Measurements from ENCODE around the gene LCT.

Gene LCT

DNA sequence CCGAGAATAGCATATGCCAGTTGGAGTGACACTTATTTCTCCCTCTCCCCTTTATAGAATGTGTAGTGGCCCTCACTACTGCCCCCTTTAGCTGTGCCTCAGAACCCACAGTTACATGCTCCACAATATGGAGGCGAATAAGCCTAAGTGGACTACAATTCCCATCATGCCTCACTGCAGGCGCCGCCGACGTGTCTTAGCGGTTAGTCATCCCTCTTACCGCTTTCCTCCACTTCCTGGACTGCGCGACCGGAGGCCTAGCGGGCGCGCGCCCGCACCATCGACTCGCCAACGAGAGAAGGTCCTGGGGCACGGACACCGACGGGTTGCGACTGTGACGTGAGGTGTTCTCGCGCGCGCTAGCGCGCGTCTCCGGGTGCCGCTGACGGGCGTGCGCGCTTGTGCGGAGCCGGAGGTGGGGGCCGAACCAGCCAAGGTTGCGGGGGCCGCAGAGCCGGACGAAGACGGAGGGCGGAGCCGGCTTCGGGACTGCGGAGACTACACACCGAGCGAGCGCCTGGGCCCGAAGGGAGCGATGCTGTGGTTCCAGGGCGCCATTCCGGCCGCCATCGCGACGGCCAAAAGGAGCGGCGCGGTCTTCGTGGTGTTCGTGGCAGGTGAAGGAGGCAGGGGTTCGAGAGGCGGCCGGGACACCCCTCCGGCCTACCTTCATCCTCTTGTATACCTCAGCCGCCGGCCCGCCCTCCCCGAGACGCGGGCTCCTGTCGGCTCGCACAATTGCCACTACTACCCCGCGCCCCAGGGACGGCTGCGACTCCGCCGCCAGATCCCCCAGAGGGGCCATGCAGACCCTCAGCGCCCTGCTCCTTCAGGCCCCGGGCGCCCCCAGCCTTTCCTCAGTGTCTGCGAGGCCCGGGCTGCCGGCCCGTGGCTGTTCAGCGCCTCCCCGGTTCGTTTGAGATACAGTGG, 95.3 kb downstream of the LCT start, which contains the start of gene UBXN4:
TSS of gene UBXN4 (plus strand) at position 461 of the 930 bp plus-strand sequence. CDS start at position 536, 75 bp downstream.
- peak; percentile 77 to 88 (median 84) for DNase-seq

- DNase-seq, result no peak
These were observed 96.0 kb downstream of the LCT start for GRCh38 chr2:135741043-135741394.

DNA sequence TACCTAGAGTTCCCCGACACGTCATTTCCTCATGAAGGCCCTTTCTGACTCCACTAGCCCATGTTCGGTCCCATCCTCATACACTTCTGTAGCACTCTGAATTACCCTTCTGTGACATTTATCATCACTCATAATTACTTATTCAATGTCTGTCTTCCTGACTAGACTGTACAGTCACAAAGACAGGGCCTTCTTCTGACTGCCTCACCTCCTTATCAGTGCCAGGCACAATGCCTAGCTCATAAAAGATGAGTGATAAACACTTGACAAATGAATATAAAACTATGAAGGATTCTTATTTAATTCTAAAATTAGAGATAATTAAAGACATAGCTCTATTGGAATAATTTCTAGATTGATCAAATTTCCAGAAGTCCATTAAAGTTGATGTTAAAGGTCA, 96.8 kb downstream of the LCT start:
- DNase-seq, result no peak

Data from activated naive CD4-positive, alpha-beta T cell (primary cell).